Activated CD8-positive, alpha-beta T cell treated with anti-CD3 and anti-CD28 coated beads, Interleukin-2, amount 10 ng/mL, durations not matched to agents 7 days and 5 days (primary cell): ENCODE results near the gene HES7. TPM values are rescaled to one million over a fixed set of nuclear protein-coding genes. Genes with fewer than 3 reads are reported as not detected.
"Not testable (repeated sequence)": the region's sequence is repeated elsewhere in the genome, so short reads cannot be mapped to it uniquely, and the experiment has no call there.

ENCODE experiments used
- ATAC-seq: fragments of 150-1000 bp; cut with Tn5 transposase; one replicate; pipeline ENCODE4 v1.10.0; 2021; ENCODE audit warnings: moderate library complexity
- CTCF ChIA-PET: fragments of 350-600 bp; sonication (Branson Sonifier 250); formaldehyde crosslinking; loops from one replicate; lab custom pipeline; 2021; ENCODE audit warnings: antibody characterized with exemption; lab: Charles Lee
- POLR2A ChIA-PET: fragments of 350-600 bp; sonication (Branson Sonifier 250); formaldehyde crosslinking; loops from one replicate; lab custom pipeline; 2021; ENCODE audit warnings: antibody characterized with exemption; lab: Charles Lee
- DNase-seq: peaks from one replicate; pipeline ENCODE4 v3.0.0-alpha.2; 2020
- H3K27ac Mint-ChIP-seq: one replicate; pipeline ENCODE4 v1.8.0; 2021; ENCODE audit warnings: mild to moderate bottlenecking, mixed read lengths
- H3K27me3 Mint-ChIP-seq: one replicate; pipeline ENCODE4 v1.8.0; 2021; ENCODE audit warnings: low read depth, mixed read lengths
- H3K36me3 Mint-ChIP-seq: one replicate; pipeline ENCODE4 v1.8.0; 2021; ENCODE audit warnings: low read depth, mixed read lengths
- H3K4me1 Mint-ChIP-seq: one replicate; pipeline ENCODE4 v1.8.0; 2021; ENCODE audit warnings: low read depth, mixed read lengths
- H3K4me3 Mint-ChIP-seq: one replicate; pipeline ENCODE4 v1.8.0; 2021; ENCODE audit warnings: mild to moderate bottlenecking, mixed read lengths
- H3K9me3 Mint-ChIP-seq: one replicate; pipeline ENCODE4 v1.8.0; 2022; ENCODE audit warnings: mixed read lengths; ENCODE audit not compliant: insufficient read depth
- total RNA-seq, 2 experiments: library from RNA; stranded (reverse); gene quantifications; one replicate each; pipeline ENCODE4 v1.2.3, GENCODE V29; 2021

The HES7 gene
- total RNA-seq = under 1 TPM in 1 of 2 experiments, not detected in 1; 0.29 TPM

GRCh38 chr17:8123695-8124349, at the start of gene HES7:
Gene HES7, minus strand, starts transcription at chr17:8124106. Its CDS starts 22 bp downstream, at chr17:8124084.
- DNase-seq = no peak
- Mint-ChIP-seq H3K27me3 (peaks cover 44% of the 10 kb centered on the region), H3K27ac (peak within 1 kb of the TSS; percentile 75), H3K9me3 (no peaks in the 10 kb centered on the region), H3K4me3 (peak within 1 kb of the TSS; percentile 88), H3K4me1 (peaks cover 68% of the 10 kb centered on the region), H3K36me3 (peaks cover 6% of the 10 kb centered on the region)
- POLR2A ChIA-PET = interaction anchor here (0.8 to 4.3 kb wide), 7 partner anchors 14 to 124 kb away, joined by 3 to 52 read pairs (median 4); partner anchors contain the start of genes BORCS6 and CTC1
- ATAC-seq = no peak
- CTCF ChIA-PET = interaction anchor here (0.9 to 4.3 kb wide), 13 partner anchors 14 to 171 kb away, joined by 3 to 32 read pairs (median 4); partner anchors contain the start of gene SLC25A35

GRCh38 chr17:8173056-8173870, 49.4 kb upstream of the HES7 start:
- CTCF ChIA-PET = interaction anchor here (0.7 to 1.9 kb wide), 13 partner anchors 9 to 227 kb away, joined by 3 to 6 read pairs (median 3); partner anchors contain the start of genes ALOXE3 and BORCS6

GRCh38 chr17:8170186-8170585, 46.3 kb upstream of the HES7 start:
- not testable (repeated sequence) for H3K27me3 Mint-ChIP-seq
- POLR2A ChIA-PET = interaction anchor here (0.6 to 1.1 kb wide), 2 partner anchors 12 to 15 kb away, joined by 3 read pairs; no protein-coding TSS in a partner anchor

More at GRCh38 chr17:8173056-8173870, 49.4 kb upstream of the HES7 start:
- H3K27me3 Mint-ChIP-seq = no peaks in the 10 kb centered on the region
- peak overlapping the region; percentile 99 for H3K27ac Mint-ChIP-seq
- ATAC-seq (peak; percentile 79), DNase-seq (peak; percentile 90)
- peaks cover 50% of the 10 kb centered on the region for H3K4me1 Mint-ChIP-seq
- no peaks in the 10 kb centered on the region for H3K9me3 Mint-ChIP-seq
- peaks cover 6% of the 10 kb centered on the region for H3K36me3 Mint-ChIP-seq
- POLR2A ChIA-PET = interaction anchor here (0.5 to 3.9 kb wide), 61 partner anchors 10 to 1513 kb away, joined by 3 to 343 read pairs (median 6); partner anchors contain the start of genes AURKB, BORCS6, CNTROB and CTC1
- H3K4me3 Mint-ChIP-seq = peak overlapping the region; percentile 85

GRCh38 chr17:8167526-8167925, 43.6 kb upstream of the HES7 start:
- Mint-ChIP-seq H3K4me1 (peaks cover 32% of the 10 kb centered on the region), H3K27me3 (no peaks in the 10 kb centered on the region), H3K4me3 (no peak overlapping the region), H3K9me3 (no peaks in the 10 kb centered on the region), H3K27ac (no peak overlapping the region), H3K36me3 (peaks cover 4% of the 10 kb centered on the region)
- no peak for DNase-seq
- no peak for ATAC-seq
- ChIA-PET POLR2A (interaction anchor here (1.0 to 1.3 kb wide), 2 partner anchors 12 to 18 kb away, joined by 3 to 4 read pairs; no protein-coding TSS in a partner anchor), CTCF (interaction anchor here (2.2 kb wide), 1 partner anchor 9 kb away, joined by 10 read pairs; no protein-coding TSS in a partner anchor)

More at GRCh38 chr17:8170186-8170585, 46.3 kb upstream of the HES7 start:
- CTCF ChIA-PET, DNase-seq, H3K27ac Mint-ChIP-seq, H3K4me3 Mint-ChIP-seq, H3K9me3 Mint-ChIP-seq, ATAC-seq, H3K36me3 Mint-ChIP-seq: not testable (repeated sequence)
- H3K4me1 Mint-ChIP-seq = peaks cover 36% of the 10 kb centered on the region

GRCh38 chr17:8166731-8167130, 42.8 kb upstream of the HES7 start:
- ChIA-PET CTCF (interaction anchor here (2.2 kb wide), 1 partner anchor 8 kb away, joined by 10 read pairs; no protein-coding TSS in a partner anchor), POLR2A (interaction anchor here (0.6 to 1.3 kb wide), 3 partner anchors 11 to 21 kb away, joined by 3 to 4 read pairs (median 4); no protein-coding TSS in a partner anchor)
- Mint-ChIP-seq H3K9me3 (no peaks in the 10 kb centered on the region), H3K27me3 (no peaks in the 10 kb centered on the region), H3K36me3 (peaks cover 7% of the 10 kb centered on the region), H3K4me1 (peaks cover 31% of the 10 kb centered on the region), H3K4me3 (no peak overlapping the region), H3K27ac (no peak overlapping the region)
- ATAC-seq (no peak), DNase-seq (no peak)

- ATAC-seq (no peak), DNase-seq (peak; percentile 60)
- Mint-ChIP-seq H3K27me3 (no peaks in the 10 kb centered on the region), H3K27ac (peak overlapping the region; percentile 94), H3K9me3 (no peaks in the 10 kb centered on the region), H3K4me3 (peak overlapping the region; percentile 69), H3K4me1 (peaks cover 48% of the 10 kb centered on the region), H3K36me3 (peaks cover 26% of the 10 kb centered on the region)
- ChIA-PET CTCF (interaction anchor here (1.2 to 2.7 kb wide), 3 partner anchors 8 to 46 kb away, joined by 5 to 17 read pairs (median 7); partner anchors contain the start of gene ALOXE3), POLR2A (interaction anchor here (0.7 to 8.3 kb wide), 12 partner anchors 8 to 83 kb away, joined by 3 to 343 read pairs (median 6); partner anchors contain the start of genes CTC1 and PER1)
Observed at GRCh38 chr17:8164815-8165131, 40.9 kb upstream of the HES7 start.

GRCh38 chr17:8163978-8164814, 40.3 kb upstream of the HES7 start:
- CTCF ChIA-PET = interaction anchor here (0.8 to 2.7 kb wide), 7 partner anchors 9 to 45 kb away, joined by 3 to 17 read pairs (median 4); partner anchors contain the start of gene ALOXE3
- ATAC-seq (peak; percentile 56), DNase-seq (peak; percentile 87)
- Mint-ChIP-seq H3K4me1 (peaks cover 54% of the 10 kb centered on the region), H3K36me3 (peaks cover 30% of the 10 kb centered on the region), H3K27ac (peak overlapping the region; percentile 94), H3K9me3 (no peaks in the 10 kb centered on the region), H3K27me3 (no peaks in the 10 kb centered on the region), H3K4me3 (peak overlapping the region; percentile 69)
- POLR2A ChIA-PET = interaction anchor here (0.7 to 8.3 kb wide), 15 partner anchors 8 to 83 kb away, joined by 3 to 343 read pairs (median 5); partner anchors contain the start of genes CTC1 and PER1

GRCh38 chr17:8162997-8163977, 39.4 kb upstream of the HES7 start:
- DNase-seq = no peak
- Mint-ChIP-seq H3K4me1 (peaks cover 61% of the 10 kb centered on the region), H3K27ac (peak overlapping the region; percentile 94), H3K36me3 (peaks cover 36% of the 10 kb centered on the region), H3K4me3 (peak overlapping the region; percentile 79), H3K27me3 (no peaks in the 10 kb centered on the region), H3K9me3 (no peaks in the 10 kb centered on the region)
- CTCF ChIA-PET = interaction anchor here (0.8 to 14.0 kb wide), 8 partner anchors 8 to 44 kb away, joined by 3 to 165 read pairs (median 4); partner anchors contain the start of gene ALOXE3
- ATAC-seq = peak; percentile 18
- POLR2A ChIA-PET = interaction anchor here (0.6 to 8.3 kb wide), 16 partner anchors 8 to 292 kb away, joined by 3 to 343 read pairs (median 5); partner anchors contain the start of genes CTC1, PER1 and TMEM107

GRCh38 chr17:8162233-8162996, 38.5 kb upstream of the HES7 start, which contains the start of gene VAMP2:
Gene VAMP2, minus strand, starts transcription at chr17:8162948. Its CDS starts 69 bp downstream, at chr17:8162879.
- peak; percentile 87 for DNase-seq
- Mint-ChIP-seq H3K4me1 (peaks cover 63% of the 10 kb centered on the region), H3K36me3 (peaks cover 38% of the 10 kb centered on the region), H3K27ac (peak within 1 kb of the TSS; percentile 94), H3K27me3 (no peaks in the 10 kb centered on the region), H3K4me3 (peak within 1 kb of the TSS; percentile 79), H3K9me3 (no peaks in the 10 kb centered on the region)
- ChIA-PET CTCF (interaction anchor here (1.4 to 14.0 kb wide), 3 partner anchors 24 to 44 kb away, joined by 3 to 165 read pairs (median 17); partner anchors contain the start of gene ALOXE3), POLR2A (interaction anchor here (0.6 to 8.3 kb wide), 8 partner anchors 9 to 291 kb away, joined by 3 to 343 read pairs (median 6); partner anchors contain the start of genes HES7, PER1 and TMEM107)
- peak; percentile 58 for ATAC-seq
